ENCODE results near the gene ZNF629.
A peak's percentile ranks its signal among the peaks of the same experiment; 100 is the strongest.

ZNF629 gene

GRCh38 chr16:30786115-30786935 is 680 bp downstream of the ZNF629 start:
- no peak for DNase-seq (ENCODE audit: extremely low read depth in 1 of 2, low read depth in 1 of 2)

GRCh38 chr16:30785126-30786106 is 1.6 kb downstream of the ZNF629 start:
- no peak for DNase-seq (ENCODE audit: extremely low read depth in 1 of 2, low read depth in 1 of 2)

- no peak for DNase-seq (ENCODE audit: extremely low read depth in 1 of 2, low read depth in 1 of 2)
These were observed 2.8 kb downstream of the ZNF629 start for GRCh38 chr16:30784215-30784614.

- no peak for DNase-seq (ENCODE audit: extremely low read depth in 1 of 2, low read depth in 1 of 2)
These were observed 3.5 kb downstream of the ZNF629 start for GRCh38 chr16:30783280-30784109.

- DNase-seq (ENCODE audit: extremely low read depth in 1 of 2, low read depth in 1 of 2), result no peak
These were observed 4.3 kb downstream of the ZNF629 start for GRCh38 chr16:30782486-30783279.

GRCh38 chr16:30780549-30780948 is 6.5 kb downstream of the ZNF629 start:
- DNase-seq (ENCODE audit: extremely low read depth in 1 of 2, low read depth in 1 of 2), result no peak

GRCh38 chr16:30780021-30780420 is 7.0 kb downstream of the ZNF629 start:
- no peak for DNase-seq (ENCODE audit: extremely low read depth in 1 of 2, low read depth in 1 of 2)

GRCh38 chr16:30779596-30779995 is 7.4 kb downstream of the ZNF629 start:
- no peak for DNase-seq (ENCODE audit: extremely low read depth in 1 of 2, low read depth in 1 of 2)

GRCh38 chr16:30778549-30779244 is 8.3 kb downstream of the ZNF629 start:
- no peak for DNase-seq (ENCODE audit: extremely low read depth in 1 of 2, low read depth in 1 of 2)

GRCh38 chr16:30777591-30778297 is 9.3 kb downstream of the ZNF629 start:
- DNase-seq (ENCODE audit: extremely low read depth in 1 of 2, low read depth in 1 of 2), result no peak

- peak; percentile 41 to 50 for DNase-seq (ENCODE audit: extremely low read depth in 1 of 2, low read depth in 1 of 2)
These were observed 11.4 kb downstream of the ZNF629 start for GRCh38 chr16:30775392-30776188.

GRCh38 chr16:30775131-30775391 is 11.9 kb downstream of the ZNF629 start:
- DNase-seq (ENCODE audit: extremely low read depth in 1 of 2, low read depth in 1 of 2), result no peak

GRCh38 chr16:30774367-30775130 is 12.5 kb downstream of the ZNF629 start:
- no peak for DNase-seq (ENCODE audit: extremely low read depth in 1 of 2, low read depth in 1 of 2)

- DNase-seq (ENCODE audit: extremely low read depth in 1 of 2, low read depth in 1 of 2), result no peak
These were observed 13.2 kb downstream of the ZNF629 start for GRCh38 chr16:30773826-30774225.

- DNase-seq (ENCODE audit: extremely low read depth in 1 of 2, low read depth in 1 of 2), result no peak
These were observed 15.3 kb downstream of the ZNF629 start for GRCh38 chr16:30771726-30772125.

- DNase-seq (ENCODE audit: extremely low read depth in 1 of 2, low read depth in 1 of 2), result no peak
These were observed 17.5 kb downstream of the ZNF629 start for GRCh38 chr16:30769379-30770089.

Data from stimulated activated CD8-positive, alpha-beta memory T cell treated with anti-CD3 and anti-CD28 coated beads, Interleukin-7, amount 100 ng/mL, for 48 hours (primary cell).